Neural progenitor cell (in vitro differentiated cells): Measurements from ENCODE around the gene CSGALNACT2.

Source experiments
- EZH2 ChIP-seq: fragments of 200-600 bp; sonication (generic); IDR thresholded peaks from 2 replicates; pipeline ENCODE4 v1.6.1; 2017; ENCODE audit warnings: antibody characterized with exemption, mild to moderate bottlenecking, moderate library complexity
- EZH2phosphoT487 ChIP-seq: fragments of 200-600 bp; sonication (generic); IDR thresholded peaks from 2 replicates; pipeline ENCODE4 v1.6.1; 2017; ENCODE audit warnings: antibody characterized with exemption
- TF ChIP-seq, protein P1 (sequence below): fragments of 200-600 bp; sonication (generic); IDR thresholded peaks from 2 replicates; pipeline ENCODE4 v1.5.1; 2017; ENCODE audit warnings: antibody characterized with exemption, mild to moderate bottlenecking

DNA sequence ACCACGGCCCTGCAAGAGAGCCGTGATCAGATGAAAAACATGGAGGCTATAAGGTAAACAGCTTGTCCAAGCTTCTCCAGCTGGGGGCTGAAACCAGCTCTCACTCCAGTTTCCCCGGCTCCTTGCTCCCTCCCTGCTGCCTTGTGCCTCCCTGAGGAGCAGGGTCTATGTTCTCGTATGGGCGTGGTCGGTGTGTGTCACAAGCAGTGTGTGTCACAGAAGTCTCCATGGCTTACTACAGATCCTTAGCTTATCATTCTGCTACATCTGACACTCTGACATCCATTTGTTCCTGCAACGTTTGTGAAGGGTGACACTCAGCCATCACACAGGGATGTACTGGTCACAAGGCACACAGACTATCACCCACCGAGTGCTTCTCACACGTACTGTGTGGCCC is 54.6 kb downstream of the CSGALNACT2 start:
- TF ChIP-seq, protein P1, sequence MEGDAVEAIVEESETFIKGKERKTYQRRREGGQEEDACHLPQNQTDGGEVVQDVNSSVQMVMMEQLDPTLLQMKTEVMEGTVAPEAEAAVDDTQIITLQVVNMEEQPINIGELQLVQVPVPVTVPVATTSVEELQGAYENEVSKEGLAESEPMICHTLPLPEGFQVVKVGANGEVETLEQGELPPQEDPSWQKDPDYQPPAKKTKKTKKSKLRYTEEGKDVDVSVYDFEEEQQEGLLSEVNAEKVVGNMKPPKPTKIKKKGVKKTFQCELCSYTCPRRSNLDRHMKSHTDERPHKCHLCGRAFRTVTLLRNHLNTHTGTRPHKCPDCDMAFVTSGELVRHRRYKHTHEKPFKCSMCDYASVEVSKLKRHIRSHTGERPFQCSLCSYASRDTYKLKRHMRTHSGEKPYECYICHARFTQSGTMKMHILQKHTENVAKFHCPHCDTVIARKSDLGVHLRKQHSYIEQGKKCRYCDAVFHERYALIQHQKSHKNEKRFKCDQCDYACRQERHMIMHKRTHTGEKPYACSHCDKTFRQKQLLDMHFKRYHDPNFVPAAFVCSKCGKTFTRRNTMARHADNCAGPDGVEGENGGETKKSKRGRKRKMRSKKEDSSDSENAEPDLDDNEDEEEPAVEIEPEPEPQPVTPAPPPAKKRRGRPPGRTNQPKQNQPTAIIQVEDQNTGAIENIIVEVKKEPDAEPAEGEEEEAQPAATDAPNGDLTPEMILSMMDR = no peak
- TF ChIP-seq EZH2phosphoT487 (no peak), EZH2 (no peak)
